ENCODE measurements around the gene CGB7.
"Not testable (repeated sequence)": the region's sequence is repeated elsewhere in the genome, so short reads cannot be mapped to it uniquely, and the experiment has no call there.

Gene CGB7

DNA sequence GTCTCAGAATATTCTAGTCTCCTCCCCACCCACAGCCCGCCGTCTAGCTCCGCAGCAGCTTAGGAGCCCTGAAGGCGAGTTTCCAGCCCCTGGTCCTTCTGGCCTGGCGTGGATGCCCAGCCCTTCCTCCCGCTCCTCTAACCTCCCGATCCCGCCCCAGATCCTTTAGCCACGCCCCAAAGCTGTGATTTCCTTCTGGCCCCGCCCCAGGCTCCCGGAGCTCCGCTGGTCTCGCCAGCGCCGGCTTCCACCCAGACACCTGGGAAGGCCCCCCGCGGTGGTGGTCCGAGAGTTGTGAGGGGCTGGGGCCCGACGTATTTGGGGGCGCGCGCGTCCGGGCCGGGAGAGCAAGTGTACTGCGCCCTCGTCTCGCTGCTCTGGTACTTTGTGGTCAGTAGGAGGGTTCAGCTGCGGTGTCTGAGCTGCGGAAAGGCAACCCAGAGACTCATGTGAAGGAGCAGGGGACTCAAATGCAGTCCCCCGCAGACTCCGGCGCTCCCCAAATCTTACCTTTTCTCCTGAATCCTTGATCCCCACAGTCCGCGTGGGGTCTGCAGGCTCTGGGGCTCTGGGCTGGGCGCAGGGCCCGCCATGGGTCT is at the start of gene CGB7:
TSS of gene CGB7 (minus strand) at position 114 of the 599 bp plus-strand sequence. CDS start 2,374 bp downstream, outside the sequence.
- peak; percentile 89 for DNase-seq (ENCODE audit: low spot score)

DNA sequence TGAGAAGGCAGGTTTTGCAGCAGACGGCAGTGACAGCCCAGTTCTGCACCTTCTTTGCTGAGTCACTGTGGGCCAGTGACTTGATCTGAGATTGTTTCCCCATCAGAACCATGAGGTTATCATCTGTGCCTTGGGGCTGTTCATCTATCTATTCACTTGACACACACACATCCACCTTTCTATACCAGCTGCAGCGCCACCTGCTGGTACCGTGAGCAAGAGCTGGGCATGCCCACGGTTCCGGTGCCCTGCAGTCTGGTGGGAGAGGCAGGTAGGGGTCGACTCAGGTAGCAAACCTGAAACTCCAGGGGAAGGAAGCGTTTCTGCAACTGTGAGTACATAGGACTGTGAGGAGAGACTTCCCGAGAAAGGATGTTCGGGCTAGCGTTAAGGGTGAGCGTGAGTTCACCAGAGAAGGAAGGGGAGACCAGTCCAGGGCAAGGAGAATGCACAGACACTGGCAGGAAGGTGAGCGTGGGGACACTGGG is 49.1 kb upstream of the CGB7 start:
- DNase-seq (ENCODE audit: low spot score) = peak; percentile 71

DNA sequence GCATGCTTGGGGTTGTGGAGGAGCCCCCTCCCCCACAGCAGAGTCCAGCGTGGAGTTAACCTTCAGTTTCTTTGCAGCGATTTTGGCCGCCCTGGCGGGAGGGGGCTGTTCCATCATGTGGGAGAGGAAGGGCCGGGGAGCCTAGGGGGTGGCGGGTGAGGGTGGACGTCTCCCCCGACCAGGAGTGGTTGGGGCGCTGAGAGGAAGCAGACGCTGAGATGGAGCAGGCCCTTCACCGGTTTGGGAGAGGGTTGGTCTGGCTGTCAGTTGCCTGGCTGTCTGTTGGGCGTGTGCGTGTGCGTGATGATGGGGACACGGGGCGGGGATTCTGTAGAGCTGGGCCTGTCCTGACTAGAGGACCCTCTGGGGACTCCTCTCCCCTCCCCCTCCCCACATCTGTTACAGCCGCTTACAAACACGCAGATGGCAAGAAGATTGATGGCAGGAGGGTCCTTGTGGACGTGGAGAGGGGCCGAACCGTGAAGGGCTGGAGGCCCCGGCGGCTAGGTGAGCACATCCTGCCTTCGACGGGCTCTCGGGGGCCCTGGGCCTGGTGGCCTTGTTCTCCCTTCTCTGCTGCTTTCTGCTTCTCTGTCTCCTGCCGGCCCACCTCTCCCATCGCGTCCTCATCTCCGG is 46.8 kb upstream of the CGB7 start:
- DNase-seq (ENCODE audit: low spot score) = no peak

DNA sequence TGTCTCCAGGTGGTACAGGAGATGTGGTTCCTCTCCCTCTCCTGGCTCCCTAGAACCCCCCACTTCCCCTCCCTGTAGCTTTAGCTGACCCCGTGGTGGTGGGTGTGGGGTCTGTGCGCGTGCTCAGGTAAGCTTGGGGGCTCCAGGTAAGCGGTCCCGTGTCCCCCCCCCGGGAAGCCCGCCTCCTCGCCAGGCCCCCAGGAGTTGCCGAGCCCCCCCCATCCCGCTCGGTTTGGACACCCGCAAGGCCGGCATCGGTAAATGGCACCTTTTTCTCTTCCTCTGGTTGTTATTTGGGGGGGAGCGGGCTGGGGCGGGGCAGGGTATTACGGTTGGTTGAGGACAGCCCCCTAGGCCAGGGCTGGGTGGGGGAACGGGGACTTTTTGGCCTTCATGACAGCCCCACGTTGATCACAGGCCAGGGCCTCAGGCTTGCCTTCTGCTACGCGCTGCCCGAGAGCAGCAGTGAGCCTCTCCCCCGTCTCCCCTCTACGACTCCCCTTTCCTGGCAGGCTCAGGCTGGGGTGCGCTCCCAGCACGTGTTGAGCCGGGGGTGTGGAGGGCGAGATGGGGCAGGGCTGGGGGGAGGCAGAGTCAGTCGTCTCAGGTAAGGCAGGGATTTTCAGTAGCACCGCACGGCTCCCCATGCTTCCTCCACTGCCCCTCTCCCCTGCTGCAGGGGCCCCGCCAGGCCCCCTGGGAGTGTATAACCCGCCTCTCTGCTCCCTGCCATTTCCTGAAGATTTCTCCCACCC is 46.0 kb upstream of the CGB7 start:
- no peak for DNase-seq (ENCODE audit: low spot score)

DNA sequence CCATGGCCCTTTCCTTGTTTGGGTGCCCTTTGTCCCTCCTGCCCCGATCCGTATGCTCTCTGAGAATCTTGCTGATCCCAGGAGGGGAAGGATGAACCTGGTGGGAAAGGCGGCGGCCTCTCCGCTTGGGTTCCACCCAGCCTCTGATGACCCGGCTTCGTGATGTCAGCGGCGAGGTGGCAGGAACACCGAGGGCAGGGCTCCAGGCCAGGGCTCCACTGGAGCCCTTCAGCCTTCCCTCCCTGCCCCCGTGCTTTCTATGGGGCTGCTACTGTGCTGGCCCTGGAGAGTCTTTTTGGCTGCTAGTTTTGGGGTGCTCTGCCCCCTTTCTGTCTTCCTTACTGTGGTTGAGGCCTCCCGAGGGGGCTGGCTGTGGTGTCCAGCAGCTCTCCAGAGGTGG is 44.8 kb upstream of the CGB7 start:
- DNase-seq (ENCODE audit: low spot score) = no peak

DNA sequence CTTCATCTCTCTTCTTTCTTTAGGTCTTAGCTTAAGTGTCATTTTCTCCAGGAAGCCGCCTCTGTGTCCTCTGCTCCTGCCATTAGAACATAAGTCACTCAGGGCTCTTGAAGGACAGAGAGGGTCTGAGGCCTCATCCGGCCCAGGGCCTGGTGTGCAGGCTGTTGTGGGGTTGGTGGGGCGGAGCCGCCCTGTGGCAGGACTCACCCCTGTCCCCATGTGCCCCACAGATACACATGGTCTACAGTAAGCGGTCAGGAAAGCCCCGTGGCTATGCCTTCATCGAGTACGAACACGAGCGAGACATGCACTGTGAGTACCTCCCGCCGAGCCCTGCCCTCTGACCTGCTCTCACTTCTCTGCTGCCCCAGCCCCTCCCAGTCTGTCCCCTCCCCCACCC is 43.6 kb upstream of the CGB7 start:
- DNase-seq (ENCODE audit: low spot score) = no peak

DNA sequence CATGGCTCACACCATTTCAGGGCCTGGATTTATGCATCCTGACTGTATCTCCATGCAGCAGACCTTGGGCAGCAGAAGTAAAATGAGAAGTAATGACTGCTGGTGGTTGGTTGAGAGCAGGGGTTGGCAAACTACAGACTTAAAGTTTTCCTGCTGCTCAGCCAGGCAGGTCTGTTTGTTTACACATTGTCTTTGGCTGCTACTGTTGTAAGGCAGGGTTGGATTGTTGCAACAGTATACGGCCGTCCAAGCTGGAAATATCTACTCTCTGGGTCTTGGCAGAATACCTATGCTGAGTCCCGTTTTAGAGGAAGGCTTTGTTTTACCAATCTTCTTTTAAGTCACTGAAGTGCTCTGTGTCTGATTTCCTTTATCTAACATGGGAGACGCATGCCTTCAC is 41.2 kb upstream of the CGB7 start:
- DNase-seq (ENCODE audit: low spot score) = no peak

DNA sequence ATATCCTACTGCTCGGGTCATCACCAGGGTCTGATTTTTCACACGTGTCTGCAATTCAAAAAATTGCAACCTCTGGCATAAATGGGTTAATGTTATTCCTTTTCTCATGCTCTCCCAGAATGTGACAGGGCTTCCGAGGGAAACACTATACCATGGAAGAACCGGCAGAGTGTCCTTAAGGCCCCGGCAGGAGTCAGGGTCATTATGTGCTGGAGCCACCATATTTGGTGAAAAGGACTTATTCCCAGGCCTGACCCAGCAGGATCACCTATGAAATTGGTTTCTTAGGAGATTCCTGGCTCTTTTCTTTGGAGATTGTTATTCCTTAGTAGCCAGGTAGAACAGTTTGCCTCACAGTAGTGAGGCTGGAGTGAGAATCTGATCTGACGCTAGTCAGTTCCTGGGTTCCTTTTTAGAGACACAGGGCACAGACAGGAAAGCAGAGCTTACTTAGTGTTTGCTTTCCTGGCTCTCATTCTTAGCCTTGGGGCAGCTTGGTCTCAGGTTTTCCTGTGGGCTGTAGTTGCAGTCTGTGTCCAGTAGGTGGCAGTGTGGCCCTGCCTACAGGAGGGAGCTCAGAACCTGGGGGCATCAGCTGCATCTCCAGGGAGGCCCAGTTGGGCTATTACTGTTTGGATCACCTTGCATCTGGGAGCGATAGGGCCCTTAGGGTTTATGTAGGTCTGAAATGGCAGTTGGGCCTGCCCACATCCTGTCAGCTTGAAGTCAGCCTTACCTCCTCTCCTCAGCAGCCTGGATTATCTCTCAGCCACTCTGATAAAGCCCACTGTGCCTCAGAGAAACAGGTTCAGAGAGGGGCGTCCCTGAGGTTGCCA is 40.1 kb upstream of the CGB7 start:
- peak; percentile 79 for DNase-seq (ENCODE audit: low spot score)

DNA sequence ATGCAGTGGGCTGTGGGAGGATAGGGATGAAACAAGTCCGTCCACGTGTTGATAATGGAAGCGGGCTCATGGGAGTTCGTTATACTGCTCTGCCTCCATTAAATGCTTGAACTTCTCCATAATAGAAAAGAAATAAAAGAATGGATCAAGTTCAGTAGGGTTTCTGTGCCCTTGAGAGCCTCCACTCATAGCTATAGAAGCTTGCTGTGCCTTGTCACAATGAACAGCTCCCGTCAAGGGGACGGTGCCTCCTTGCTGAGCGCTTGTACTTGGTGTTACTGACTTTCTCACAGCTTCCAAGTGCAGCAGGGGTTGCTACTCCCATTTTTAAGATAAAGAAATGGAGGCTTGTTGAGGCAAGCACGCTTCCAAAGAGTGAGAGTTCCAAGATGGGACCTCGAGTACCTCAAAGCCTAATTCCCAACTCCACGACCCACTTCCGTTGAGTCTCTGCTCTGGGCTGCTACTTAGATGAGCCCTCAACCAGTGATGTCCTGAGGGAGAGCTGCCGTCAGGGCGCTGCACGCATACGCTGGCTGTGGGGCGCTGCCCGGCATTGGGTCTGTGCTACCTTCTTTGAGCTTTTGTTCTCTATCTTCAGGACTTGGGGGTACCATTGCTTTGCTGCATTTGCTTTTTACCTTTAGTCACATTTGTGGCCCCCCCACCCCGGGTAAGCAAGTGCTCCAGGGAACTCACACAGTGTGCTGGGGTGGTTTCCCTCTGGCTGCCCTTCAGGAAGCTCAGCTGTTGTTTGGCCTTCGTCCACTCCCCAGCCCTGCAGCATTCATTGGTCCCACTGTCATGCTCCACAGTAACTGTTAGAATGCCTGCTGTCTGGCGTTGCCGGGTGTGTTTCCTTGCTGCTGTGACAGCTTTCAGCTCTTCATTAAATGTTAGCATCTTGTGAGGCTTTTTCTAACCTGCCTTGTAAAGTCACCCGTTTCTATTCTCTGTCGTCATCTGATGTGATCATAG is 37.2 kb upstream of the CGB7 start:
- no peak for DNase-seq (ENCODE audit: low spot score)

DNA sequence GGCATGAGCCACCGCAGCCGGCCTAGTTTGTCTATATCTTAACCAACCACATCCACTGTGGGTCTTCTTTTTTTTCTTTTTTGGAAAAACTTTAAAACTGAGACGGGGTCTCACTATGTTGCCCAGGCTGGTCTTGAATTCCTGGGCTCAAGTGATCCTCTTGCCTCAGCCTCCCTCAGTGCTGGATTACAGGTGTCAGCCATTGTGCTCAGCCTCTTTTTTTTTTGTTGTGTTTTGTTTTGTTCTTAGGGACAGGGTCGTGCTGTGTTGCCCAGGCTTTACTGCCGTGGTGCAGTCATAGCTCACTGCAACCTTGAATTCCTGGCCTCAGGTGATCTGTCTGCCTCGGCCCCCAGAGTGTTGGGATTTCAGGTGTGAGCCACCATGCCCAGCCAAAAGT is 35.1 kb upstream of the CGB7 start:
- no peak for DNase-seq (ENCODE audit: low spot score)

DNA sequence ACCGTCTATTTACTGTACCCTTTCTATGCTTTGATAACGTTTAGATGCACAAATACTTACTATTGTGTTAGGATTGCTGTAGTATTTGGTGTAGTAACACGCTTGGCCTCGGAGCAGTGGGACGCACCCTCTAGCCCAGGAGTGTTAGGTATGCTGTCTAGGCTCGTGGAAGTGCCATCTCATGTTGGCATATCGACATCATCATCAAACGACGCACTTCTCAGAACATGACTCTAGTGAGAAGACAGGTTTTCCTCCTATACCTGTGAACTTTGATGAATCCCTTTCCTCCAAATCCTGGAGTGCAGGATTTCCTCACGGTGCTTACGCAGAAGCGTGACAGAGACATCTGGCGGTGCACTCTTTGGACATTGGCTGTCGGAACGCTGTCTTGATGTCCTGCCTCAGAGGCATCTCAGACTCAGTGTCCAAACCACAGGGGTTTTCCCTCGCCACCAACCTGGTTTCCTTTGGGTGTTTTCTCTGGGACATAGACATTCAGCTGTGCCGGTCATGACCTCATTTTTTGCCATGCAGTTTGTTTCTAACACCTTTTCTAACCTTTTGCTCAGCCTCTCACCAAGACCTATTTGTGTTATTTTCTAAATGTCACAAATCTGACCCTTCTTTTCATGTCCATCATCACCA is 34.0 kb upstream of the CGB7 start:
- no peak for DNase-seq (ENCODE audit: low spot score)

DNA sequence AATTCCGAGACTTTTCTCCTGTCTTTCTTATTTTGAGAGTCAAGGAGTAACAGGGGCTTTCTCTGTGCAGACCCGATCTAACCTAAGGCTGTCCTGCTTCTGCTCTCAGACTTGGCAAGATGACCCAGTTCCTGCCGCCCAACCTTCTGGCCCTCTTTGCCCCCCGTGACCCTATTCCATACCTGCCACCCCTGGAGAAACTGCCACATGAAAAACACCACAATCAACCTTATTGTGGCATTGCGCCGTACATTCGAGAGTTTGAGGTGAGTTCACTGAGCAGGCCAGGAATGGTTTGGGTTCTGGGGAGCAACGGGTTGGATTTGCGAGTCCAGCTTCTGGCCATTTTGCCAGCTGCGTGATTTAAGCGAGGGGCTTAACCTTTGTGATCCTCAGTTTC is 28.7 kb upstream of the CGB7 start:
- DNase-seq (ENCODE audit: low spot score) = no peak

DNA sequence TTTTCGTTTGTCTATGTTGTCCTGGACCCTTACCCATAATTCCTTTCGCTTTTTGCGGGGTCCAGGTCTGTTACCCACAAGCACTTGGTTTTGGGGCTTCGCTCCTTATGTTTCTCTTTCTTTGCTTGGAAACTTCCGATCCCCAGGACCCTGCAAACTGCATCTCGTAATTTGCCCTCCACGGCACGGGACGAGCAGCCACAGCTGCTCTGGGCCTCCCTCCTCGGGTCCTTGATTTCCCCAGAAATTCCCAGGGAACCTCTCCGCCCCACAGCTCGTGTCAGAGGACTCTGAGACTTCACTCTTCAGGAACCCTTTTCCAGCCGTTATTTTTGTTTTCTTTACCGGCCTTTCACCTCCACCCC is 28.3 kb upstream of the CGB7 start:
- no peak for DNase-seq (ENCODE audit: low spot score)

DNA sequence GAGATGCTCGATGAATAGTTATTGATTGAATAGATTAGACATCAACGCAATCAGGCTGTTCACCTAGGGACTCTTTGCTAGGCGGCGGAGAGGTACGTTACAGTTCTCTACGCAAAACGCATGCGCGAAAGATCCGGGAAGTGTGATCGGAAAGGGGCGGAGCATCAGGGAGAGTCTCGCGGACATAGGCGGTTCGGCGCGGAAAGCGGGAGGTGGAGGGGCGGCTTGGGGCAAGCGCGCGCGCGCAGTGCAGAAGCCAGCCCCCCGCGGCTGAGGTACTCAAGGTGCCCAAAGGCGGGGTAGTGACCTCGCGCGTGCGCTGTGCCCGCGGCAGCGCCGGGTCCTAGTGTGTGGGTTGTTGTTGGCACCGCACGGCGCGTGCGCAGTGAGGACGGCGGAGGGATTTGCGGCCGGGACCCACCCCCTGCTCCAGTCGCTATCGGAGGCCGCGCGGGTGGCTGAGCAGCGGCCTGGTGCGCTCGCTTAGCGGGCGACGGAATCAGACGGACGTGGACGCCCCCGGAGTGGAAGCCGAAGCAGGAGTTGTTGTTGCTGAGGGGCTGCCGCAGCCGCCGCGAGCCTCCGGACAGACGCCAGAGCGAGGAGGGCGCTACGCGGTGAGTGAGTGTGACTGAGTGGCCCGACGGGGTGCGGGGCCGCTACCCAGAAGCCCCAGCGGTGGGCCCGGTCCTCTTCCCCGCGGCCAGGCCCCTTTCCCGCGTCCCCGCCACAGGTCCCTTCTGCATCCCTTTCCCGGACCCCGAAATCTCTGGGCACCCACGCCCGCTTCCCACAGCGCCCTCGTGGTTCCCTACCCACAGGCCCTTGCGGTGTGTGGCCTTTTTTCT is 27.7 kb upstream of the CGB7 start, which contains the start of gene SNRNP70:
TSS of gene SNRNP70 (plus strand) at position 432 of the 848 bp plus-strand sequence. CDS start 964 bp downstream, outside the sequence.
- peak; percentile 99 for DNase-seq (ENCODE audit: low spot score)

DNA sequence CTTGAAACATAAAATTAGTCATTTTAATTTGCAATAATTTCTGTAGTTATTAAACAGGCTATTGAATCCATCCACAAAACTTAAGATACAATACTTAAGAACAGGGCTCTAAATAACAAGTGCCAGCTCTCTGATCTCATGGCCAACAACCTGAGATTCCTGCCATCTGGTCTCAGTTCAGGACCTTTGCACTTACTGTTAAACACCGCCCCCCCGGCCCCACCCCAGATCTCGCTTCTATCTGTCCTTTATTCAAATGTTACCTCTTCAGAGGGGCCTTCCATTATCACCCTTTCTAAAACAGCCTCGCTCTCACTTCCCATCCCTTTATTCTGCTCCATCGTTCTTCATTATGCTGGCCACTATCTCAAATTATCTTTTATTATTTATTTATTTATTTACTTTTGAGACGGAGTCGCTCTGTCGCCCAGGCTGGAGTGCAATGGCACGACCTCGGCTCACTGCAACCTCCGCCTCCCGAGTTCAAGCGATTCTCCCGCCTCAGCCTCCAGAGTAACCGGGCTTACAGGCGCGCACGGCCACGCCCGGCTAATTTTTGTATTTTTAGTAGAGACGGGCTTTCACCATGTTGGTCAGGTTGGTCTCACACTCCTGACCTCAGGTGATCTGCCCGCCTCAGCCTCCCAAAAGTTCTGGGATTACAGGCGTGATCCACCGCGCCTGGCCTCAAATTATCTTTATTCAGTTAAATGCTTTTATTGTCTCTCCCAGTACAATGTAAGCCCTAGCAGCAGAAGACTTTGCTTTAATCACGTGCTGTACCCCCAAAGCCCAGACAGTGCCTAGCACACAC is 26.9 kb upstream of the CGB7 start:
- DNase-seq (ENCODE audit: low spot score) = no peak

DNA sequence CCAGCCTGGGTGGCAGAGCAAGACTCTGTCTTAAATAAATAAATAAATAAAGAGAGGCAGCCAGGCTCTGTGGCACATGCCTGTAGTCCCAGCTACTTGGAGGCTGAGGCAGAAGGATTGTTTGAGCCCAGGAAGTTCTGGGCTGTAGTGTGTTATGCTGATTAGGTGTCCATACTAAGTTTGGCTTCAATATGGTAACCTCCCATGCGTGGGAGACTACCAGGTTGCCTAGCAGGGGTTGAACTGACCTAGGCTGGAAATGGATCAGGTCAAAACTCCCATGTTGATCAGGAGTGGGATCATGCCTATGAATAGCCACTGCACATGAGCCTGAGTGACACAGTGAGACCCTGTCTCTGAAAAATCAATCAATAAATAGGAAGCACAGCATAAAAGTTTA is 23.7 kb upstream of the CGB7 start:
- no peak for DNase-seq (ENCODE audit: low spot score)

DNA sequence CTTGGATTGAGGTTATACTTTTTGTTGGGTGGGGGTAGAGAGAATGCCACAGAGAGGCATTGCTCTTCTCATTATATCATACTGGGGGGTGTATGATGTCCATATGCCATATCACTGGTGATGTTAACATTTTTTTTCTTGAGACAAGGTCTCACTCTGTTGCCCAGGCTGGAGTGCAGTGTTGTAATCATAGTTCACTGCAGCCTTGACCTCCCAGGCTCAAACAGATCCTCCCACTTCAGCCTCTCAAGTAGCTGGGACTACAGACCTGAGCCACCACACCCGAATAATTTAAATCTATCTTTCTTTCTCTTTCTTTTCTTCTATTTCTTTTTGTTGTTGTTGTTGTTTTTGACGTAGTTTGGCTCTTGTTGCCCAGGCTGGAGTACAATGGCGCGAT is 22.8 kb upstream of the CGB7 start:
- DNase-seq (ENCODE audit: low spot score) = no peak

DNA sequence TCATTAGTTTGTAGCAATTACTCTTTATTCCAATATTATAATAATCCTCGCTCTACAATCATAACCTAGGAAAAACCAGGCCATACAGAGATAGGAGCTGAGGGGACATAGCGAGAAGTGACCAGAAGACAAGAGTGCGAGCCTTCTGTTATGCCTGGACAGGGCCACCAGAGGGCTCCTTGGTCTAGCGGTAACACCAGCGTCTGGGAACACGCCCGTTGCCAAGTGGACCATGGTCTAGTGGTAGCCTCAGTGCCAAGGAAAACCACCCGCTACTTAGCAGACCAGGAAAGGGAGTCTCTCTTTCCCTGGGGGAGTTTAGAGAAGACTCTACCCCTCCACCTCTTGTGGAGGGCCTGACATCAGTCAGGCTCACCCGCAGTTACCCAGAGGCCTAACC is 17.3 kb upstream of the CGB7 start:
- DNase-seq (ENCODE audit: low spot score) = not testable (repeated sequence)
